Activated CD8-positive, alpha-beta memory T cell treated with anti-CD3 and anti-CD28 coated beads for 4 hours (primary cell): Measurements from ENCODE around the gene RXFP1.

Source experiments
- DNase-seq, 2 donors: peaks; one replicate each; pipeline ENCODE4 v3.0.0-alpha.2; 2020; ENCODE audit warnings: low read depth in 2 of 2

Gene RXFP1

GRCh38 chr4:158541506-158541905 lies 19.8 kb downstream of the RXFP1 start:
- DNase-seq = no peak

- DNase-seq = no peak
Observed at GRCh38 chr4:158543191-158543590, 21.5 kb downstream of the RXFP1 start.

- DNase-seq = no peak
Observed at GRCh38 chr4:158544141-158544540, 22.5 kb downstream of the RXFP1 start.

- DNase-seq = no peak
Observed at GRCh38 chr4:158553364-158553763, 31.7 kb downstream of the RXFP1 start.

DNA sequence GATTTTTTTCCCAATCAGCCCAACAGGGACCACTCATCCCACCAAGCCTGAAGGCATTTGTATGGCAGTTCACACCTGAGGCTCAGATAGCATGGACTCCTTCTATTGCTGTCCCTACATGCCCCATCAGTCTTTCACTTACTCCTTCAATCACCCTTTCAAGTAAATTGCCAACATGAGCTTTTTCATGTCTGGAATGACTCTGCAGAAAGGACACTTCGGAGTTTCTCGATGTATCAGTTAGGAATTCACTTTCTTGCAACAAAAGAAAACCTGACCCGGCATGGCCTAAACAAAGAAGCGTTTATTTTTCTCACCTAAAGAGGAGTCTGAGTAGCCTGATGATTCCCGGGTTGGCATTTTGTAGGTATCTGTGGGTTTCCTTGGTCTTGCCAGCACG lies 38.6 kb downstream of the RXFP1 start:
- no peak for DNase-seq

DNA sequence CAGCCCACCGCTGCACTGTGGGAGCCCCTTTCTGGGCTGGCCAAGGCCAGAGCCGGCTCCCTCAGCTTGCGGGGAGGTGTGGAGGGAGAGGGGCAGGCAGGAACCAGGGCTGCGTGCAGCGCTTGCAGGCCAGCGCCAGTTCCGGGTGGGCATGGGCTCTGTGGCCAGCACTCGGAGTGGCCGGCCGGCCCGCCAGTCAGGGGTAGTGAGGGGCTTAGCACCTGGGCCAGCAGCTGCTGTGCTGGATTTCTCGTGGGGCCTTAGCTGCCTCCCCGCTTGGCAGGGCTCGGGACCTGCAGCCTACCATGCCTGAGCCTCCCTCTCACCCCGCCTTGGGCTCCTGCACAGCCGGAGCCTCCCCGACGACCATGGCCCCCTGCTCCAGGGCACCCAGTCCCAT lies 45.2 kb downstream of the RXFP1 start:
- no peak for DNase-seq

DNA sequence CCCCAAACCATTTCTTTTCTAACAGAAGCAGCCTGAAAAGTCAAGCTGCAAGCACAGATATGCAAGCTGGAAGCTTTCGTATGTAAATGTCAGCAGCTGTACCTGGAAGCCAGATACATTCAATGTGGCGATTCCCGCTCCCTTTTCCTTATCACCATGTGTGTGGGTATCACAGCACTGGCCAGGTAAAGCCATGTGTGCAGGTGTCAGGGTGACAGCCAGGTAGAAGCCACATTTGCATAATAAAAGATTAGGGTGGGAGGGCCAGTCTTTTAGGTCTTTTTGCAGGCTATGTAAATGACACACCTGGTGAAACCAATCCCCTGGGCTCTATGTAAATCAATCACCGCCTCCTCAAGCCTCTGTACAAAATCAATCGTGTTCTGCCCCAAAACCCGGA lies 50.1 kb downstream of the RXFP1 start:
- DNase-seq = no peak

DNA sequence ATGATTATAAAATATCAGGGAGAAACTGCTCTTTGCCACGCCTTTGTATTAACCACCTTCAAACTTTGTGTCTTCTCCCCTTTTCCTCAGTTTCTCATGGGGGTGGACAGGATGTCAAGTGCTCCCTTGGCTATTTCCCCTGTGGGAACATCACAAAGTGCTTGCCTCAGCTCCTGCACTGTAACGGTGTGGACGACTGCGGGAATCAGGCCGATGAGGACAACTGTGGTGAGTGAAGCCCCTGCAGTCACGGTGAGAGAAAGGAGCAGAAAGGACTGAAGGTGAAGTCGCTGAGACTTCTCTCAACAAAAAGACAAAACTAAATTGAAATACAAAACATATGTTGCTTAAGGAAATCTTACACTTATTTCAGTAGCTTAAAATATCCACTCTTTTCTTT lies 50.9 kb downstream of the RXFP1 start:
- DNase-seq = no peak

GRCh38 chr4:158578476-158578875 lies 56.8 kb downstream of the RXFP1 start:
- no peak for DNase-seq

DNA sequence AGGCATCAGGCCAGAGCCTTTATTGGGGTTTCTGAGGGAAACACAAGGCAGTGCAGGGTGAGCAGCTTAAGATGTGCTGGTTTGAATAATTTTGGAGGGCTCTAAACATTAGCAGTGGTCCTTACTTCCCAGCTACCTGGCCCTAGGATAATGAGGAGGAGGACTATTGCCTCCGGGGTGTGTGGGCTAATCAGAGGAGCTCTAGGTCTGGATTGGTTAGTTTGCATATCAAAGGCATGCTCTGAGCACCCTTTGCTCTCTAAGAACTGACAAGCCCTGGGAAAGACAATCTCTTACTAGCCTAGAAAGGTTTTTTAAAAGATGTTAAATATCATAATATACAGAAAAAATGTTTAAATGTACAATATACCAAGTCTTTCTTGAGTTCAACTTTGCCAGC lies 58.4 kb downstream of the RXFP1 start:
- DNase-seq = no peak

- no peak for DNase-seq
Observed at GRCh38 chr4:158581161-158581560, 59.5 kb downstream of the RXFP1 start.

GRCh38 chr4:158586881-158587280 lies 65.2 kb downstream of the RXFP1 start:
- no peak for DNase-seq

- no peak for DNase-seq
Observed at GRCh38 chr4:158588285-158588684, 66.6 kb downstream of the RXFP1 start.

DNA sequence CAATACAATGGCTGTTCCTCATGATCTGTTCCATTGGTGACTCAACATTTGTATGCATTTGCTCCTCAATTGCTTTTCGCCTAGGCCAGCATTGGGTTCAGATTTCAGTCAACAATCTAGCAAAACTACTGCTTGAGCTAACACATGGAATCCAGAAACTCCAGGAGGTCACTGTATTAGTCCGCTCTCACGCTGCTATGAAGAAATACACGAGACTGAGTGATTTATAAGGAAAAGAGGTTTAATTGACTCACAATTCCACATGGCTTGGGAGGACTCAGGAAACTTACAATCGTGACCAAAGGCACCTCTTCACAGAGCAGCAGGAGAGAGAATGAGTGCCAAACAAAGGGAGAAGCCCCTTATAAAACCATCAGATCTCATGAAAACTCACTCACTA lies 67.1 kb downstream of the RXFP1 start:
- no peak for DNase-seq

DNA sequence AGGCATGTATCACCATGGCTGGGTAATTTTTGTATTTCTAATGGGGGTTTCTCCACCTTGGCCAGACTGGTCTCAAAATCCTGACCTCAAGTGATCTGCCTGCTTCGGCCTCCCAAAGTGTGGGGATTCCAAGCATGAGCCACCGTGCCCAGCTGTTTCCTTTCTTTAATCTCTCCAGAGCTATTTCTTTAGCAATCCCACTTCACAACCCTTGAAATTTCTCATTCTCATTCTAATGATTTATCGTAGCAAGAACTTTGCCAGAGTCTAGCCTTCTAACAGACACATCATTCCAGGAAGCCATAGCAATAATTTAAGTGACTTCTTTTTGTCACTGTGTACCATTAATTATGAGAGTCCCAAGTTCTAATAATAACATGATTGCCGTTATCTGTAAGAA lies 68.6 kb downstream of the RXFP1 start:
- no peak for DNase-seq

GRCh38 chr4:158590824-158591223 lies 69.1 kb downstream of the RXFP1 start:
- no peak for DNase-seq

GRCh38 chr4:158597879-158598596 lies 76.4 kb downstream of the RXFP1 start:
- no peak for DNase-seq

DNA sequence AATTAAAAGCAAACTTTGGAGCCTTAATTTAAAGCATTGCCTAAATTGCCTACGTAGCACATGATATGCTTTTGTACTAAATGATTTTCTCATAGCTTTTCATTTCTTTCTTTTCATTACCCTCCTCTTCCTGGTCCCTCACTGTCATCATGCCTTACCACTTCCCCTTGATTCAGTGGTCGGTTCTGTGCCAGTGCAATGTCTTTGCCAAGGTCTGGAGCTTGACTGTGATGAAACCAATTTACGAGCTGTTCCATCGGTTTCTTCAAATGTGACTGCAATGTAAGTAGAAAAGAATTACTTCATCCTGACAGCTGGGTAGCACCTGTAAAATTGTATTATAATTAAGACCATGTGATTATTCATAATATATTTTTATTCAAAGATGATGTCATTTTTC lies 77.5 kb downstream of the RXFP1 start:
- DNase-seq = no peak

DNA sequence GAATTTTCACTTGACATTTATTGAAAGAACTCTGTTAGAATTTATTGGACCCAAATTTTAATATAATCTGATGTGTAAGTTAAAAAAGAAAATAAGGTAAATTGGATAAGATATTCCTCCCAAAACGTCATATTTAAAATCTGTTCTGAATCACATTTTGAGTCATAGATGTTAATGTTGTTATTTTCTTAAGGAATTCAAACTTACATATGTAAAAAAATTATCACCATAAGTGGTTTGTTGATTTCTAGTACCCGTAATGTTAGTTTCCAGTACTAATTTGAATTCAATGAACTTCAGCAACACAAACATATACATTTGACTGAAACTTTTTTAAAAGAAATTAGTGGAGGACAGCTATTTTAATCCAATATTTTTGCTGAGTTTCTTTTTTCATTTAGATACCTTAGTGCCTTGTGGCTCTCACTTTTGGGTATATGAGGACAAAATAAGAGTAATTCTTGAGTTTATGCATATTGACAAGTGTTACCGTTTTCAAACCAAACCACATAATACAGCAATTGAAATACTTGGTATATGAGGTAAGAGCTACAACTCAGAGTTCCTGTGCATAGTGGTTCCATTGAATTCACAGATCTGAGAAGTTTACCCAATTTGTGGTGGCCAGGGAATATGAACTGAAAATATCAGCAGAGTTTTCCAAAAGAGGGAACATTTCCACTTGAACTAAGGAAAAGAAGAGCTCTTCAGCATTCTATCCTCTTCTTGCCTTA lies 78.2 kb downstream of the RXFP1 start:
- no peak for DNase-seq

- DNase-seq = no peak
Observed at GRCh38 chr4:158604369-158604768, 82.7 kb downstream of the RXFP1 start.

- DNase-seq = no peak
Observed at GRCh38 chr4:158605393-158605792, 83.7 kb downstream of the RXFP1 start.

- DNase-seq = no peak
Observed at GRCh38 chr4:158606969-158607368, 85.3 kb downstream of the RXFP1 start.

DNA sequence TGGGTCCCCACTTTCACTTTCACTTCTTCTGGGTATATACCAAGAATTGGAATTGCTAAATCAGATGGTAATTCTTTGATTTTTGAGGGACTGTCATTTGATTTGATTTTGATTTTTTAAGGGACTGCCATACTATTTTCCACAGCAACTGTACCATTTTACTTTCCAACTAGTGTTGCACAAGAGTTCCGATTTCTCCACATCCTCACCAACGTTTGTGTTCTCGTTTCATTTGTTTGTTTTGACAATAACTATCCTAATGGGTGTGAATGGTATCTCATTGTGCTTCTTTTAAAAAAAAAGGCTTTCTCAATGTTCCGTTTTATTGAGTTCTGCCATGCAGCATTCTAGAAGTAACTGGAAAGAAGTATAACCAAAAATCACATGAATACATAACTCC lies 87.4 kb downstream of the RXFP1 start:
- DNase-seq = no peak

GRCh38 chr4:158610790-158611189 lies 89.1 kb downstream of the RXFP1 start:
- DNase-seq = no peak
